Liver (tissue), 9 donors: Measurements from ENCODE around the gene PTMS. TPM values are rescaled to one million over a fixed set of nuclear protein-coding genes. Genes with fewer than 3 reads are reported as not detected.
A peak's percentile ranks its signal among the peaks of the same experiment; 100 is the strongest.

Experiments
- DNase-seq: peaks from one replicate; pipeline ENCODE4 v3.0.0-alpha.2; 2017; ENCODE audit warnings: low spot score
- H3K27ac ChIP-seq, 2 donors: one replicate each; pipeline ENCODE4 v1.7.0; 2013; ENCODE audit warnings: inconsistent platforms in 2 of 2, low read length in 2 of 2, control low read depth in 1 of 2, low read depth in 1 of 2, mild to moderate bottlenecking in 1 of 2
- H3K27me3 ChIP-seq, 4 donors: one replicate each; pipeline versions ENCODE4 v1.6.1 to v1.7.0; 2013; ENCODE audit warnings: low read length in 3 of 4, inconsistent platforms in 1 of 4, mild to moderate bottlenecking in 1 of 4, moderate library complexity in 1 of 4; ENCODE audit not compliant: control insufficient read depth in 4 of 4, insufficient read depth in 4 of 4
- H3K36me3 ChIP-seq, 4 donors: one replicate each; pipeline versions ENCODE4 v1.6.1 to v1.7.0; 2013; ENCODE audit warnings: low read length in 3 of 4, mild to moderate bottlenecking in 3 of 4, low read depth in 1 of 4, moderate library complexity in 1 of 4; ENCODE audit not compliant: control insufficient read depth in 4 of 4, insufficient read depth in 3 of 4
- H3K4me1 ChIP-seq, 4 donors: one replicate each; pipeline versions ENCODE4 v1.6.1 to v1.7.0; 2013; ENCODE audit warnings: low read length in 3 of 4, mild to moderate bottlenecking in 3 of 4, moderate library complexity in 1 of 4; ENCODE audit not compliant: control insufficient read depth in 4 of 4, insufficient read depth in 4 of 4
- H3K4me3 ChIP-seq, 3 donors: one replicate each; pipeline versions ENCODE4 v1.6.1 to v1.7.0; 2013; ENCODE audit warnings: low read length in 3 of 3, control low read depth in 1 of 3, low read depth in 1 of 3, mild to moderate bottlenecking in 1 of 3
- H3K9ac ChIP-seq, 2 donors: one replicate each; pipeline ENCODE4 v1.7.0; 2013; ENCODE audit warnings: low read length in 2 of 2, mild to moderate bottlenecking in 2 of 2, moderate library complexity in 2 of 2, control low read depth in 1 of 2, low read depth in 1 of 2
- H3K9me3 ChIP-seq, 4 donors: one replicate each; pipeline versions ENCODE4 v1.6.1 to v1.7.0; 2013; ENCODE audit warnings: low read length in 3 of 4; ENCODE audit not compliant: control insufficient read depth in 4 of 4
- ATF3 ChIP-seq: IDR thresholded peaks from 2 replicates; pipeline ENCODE4 v1.6.1; 2016; ENCODE audit warnings: antibody characterized with exemption
- EGR1 ChIP-seq, 2 donors: IDR thresholded peaks; 2 replicates each; pipeline ENCODE4 v1.6.1; 2016 to 2018; ENCODE audit warnings: antibody characterized with exemption in 2 of 2, low read depth in 2 of 2
- FOXA1 ChIP-seq: IDR thresholded peaks from 2 replicates; pipeline ENCODE4 v1.6.1; 2016; ENCODE audit warnings: antibody characterized with exemption
- FOXA2 ChIP-seq: IDR thresholded peaks from 2 replicates; pipeline ENCODE4 v1.6.1; 2016; ENCODE audit warnings: antibody characterized with exemption
- HNF4G ChIP-seq: IDR thresholded peaks from 2 replicates; pipeline ENCODE4 v1.6.1; 2016; ENCODE audit warnings: antibody characterized with exemption
- JUND ChIP-seq, 2 donors: IDR thresholded peaks; 2 replicates each; pipeline ENCODE4 v1.6.1; 2016; ENCODE audit warnings: antibody characterized with exemption in 2 of 2
- NR2F2 ChIP-seq: IDR thresholded peaks from 2 replicates; pipeline ENCODE4 v1.6.1; 2016; ENCODE audit warnings: antibody characterized with exemption
- RXRA ChIP-seq, 2 donors: IDR thresholded peaks; 2 replicates each; pipeline ENCODE4 v1.6.1; 2017 to 2018; ENCODE audit warnings: antibody characterized with exemption in 2 of 2, mild to moderate bottlenecking in 1 of 2
- SP1 ChIP-seq: IDR thresholded peaks from 2 replicates; pipeline ENCODE4 v1.6.1; 2018; ENCODE audit warnings: antibody characterized with exemption, mild to moderate bottlenecking
- TAF1 ChIP-seq: conservative IDR thresholded peaks from 2 replicates; pipeline ENCODE4 v1.6.1; 2016; ENCODE audit warnings: antibody characterized with exemption, mild to moderate bottlenecking
- YY1 ChIP-seq: IDR thresholded peaks from 2 replicates; pipeline ENCODE4 v1.6.1; 2016; ENCODE audit warnings: antibody characterized with exemption, mild to moderate bottlenecking
- WGBS: extraction: QIAGEN DNeasy Blood & Tissue Kit; methylation state at CpG from one replicate; pipeline ENCODE4 v1.1.7; 2013; 5-methylcytosine and 5-hydroxymethylcytosine counted together
- polyA plus RNA-seq, 2 donors: library from polyadenylated mRNA; stranded (reverse) in 1 of 2; unstranded in 1 of 2; fragments of 200-250 nt in 1 of 2; fragments of >200 nt in 1 of 2; fragmentation: Nextera tagmentation in 1 of 2; extraction: Ambion mirVana in 1 of 2; gene quantifications; one replicate each; pipeline versions ENCODE4 v1.2.1 to v1.2.3, GENCODE V29; 2013 to 2015
- total RNA-seq, 2 donors: library from RNA; depleted of rRNA; stranded (reverse); fragments of >200 nt; gene quantifications; one replicate each; pipeline ENCODE4 v1.2.3, GENCODE V29; 2014
- TF ChIP-seq, protein P1 (sequence below): IDR thresholded peaks from 2 replicates; pipeline ENCODE4 v1.6.1; 2016; ENCODE audit warnings: antibody characterized with exemption, mild to moderate bottlenecking
- TF ChIP-seq, protein P2 (sequence below): IDR thresholded peaks from 2 replicates; pipeline ENCODE4 v1.6.1; 2016; ENCODE audit warnings: antibody characterized with exemption
- donor health status: healthy.
- donor health status: healthy.
- donor health status: healthy.
- donor health status: healthy.
- donor health status: healthy.

The PTMS gene
- total and polyA plus RNA-seq, 4 donors = 26.3 to 261 (median 104) TPM

DNA sequence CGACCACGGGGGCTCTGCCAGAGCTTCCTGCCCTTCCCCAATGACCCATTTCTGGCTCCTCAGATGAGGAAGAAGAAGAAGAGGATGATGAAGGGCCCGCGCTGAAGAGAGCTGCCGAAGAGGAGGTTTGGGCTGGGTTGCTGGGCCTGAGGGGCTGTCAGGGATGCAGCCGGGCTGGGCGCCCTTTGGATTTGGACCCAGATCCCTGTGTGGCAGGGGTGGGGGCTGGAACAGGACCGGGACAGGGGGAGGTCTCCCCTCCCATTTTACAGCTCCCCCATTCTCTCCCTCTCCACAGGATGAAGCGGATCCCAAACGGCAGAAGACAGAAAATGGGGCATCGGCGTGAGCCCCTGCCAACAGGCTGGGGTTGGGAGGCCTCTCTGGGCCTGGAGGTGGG, 3.9 kb downstream of the PTMS start:
- no peak overlapping the region for H3K9ac ChIP-seq
- peaks cover 12 to 68% (median 41%) of the 10 kb centered on the region in 4 donors for H3K4me1 ChIP-seq
- H3K27me3 ChIP-seq = no peaks in the 10 kb centered on the region
- H3K9me3 ChIP-seq = no peaks in the 10 kb centered on the region
- WGBS = 79% methylated on average over 12 of the region's 12 CpGs
- no peak overlapping the region for H3K4me3 ChIP-seq
- peaks cover 0 to 6% (median 4%) of the 10 kb centered on the region in 4 donors for H3K36me3 ChIP-seq
- TF ChIP-seq NR2F2 = no peak
- no peak for TF ChIP-seq SP1
- TF ChIP-seq YY1 = no peak
- TF ChIP-seq JUND (IDR thresholded peaks at IDR 0.05) = no peak
- DNase-seq = no peak
- H3K27ac ChIP-seq = no peak overlapping the region

- H3K27ac ChIP-seq = peak overlapping the region; percentile 6 to 26
- no peak overlapping the region for H3K9ac ChIP-seq
- no peaks in the 10 kb centered on the region for H3K27me3 ChIP-seq
- H3K4me3 ChIP-seq = no peak overlapping the region
- WGBS = 88% methylated on average over 10 of the region's 10 CpGs
- DNase-seq = no peak
- TF ChIP-seq RXRA (IDR thresholded peaks at IDR 0.05) (no peak), HNF4G (no peak)
- peaks cover 15 to 68% (median 41%) of the 10 kb centered on the region in 4 donors for H3K4me1 ChIP-seq
- no peaks in the 10 kb centered on the region for H3K9me3 ChIP-seq
- peaks cover 0 to 6% (median 4%) of the 10 kb centered on the region in 4 donors for H3K36me3 ChIP-seq
These were observed 4.4 kb downstream of the PTMS start for GRCh38 chr12:6770600-6770999.

GRCh38 chr12:6771091-6771495, 4.9 kb downstream of the PTMS start:
- no peak for DNase-seq
- WGBS = 71% methylated on average over 4 of the region's 4 CpGs
- Histone ChIP-seq H3K4me1 (peaks cover 14 to 68% (median 43%) of the 10 kb centered on the region in 4 donors), H3K36me3 (peaks cover 0 to 8% (median 4%) of the 10 kb centered on the region in 4 donors), H3K27ac (peak overlapping the region; percentile 6 to 26), H3K9me3 (no peaks in the 10 kb centered on the region), H3K27me3 (no peaks in the 10 kb centered on the region), H3K4me3 (no peak overlapping the region), H3K9ac (no peak overlapping the region)
- TF ChIP-seq TAF1 (no peak), FOXA1 (no peak), SP1 (peak; percentile 30)

DNA sequence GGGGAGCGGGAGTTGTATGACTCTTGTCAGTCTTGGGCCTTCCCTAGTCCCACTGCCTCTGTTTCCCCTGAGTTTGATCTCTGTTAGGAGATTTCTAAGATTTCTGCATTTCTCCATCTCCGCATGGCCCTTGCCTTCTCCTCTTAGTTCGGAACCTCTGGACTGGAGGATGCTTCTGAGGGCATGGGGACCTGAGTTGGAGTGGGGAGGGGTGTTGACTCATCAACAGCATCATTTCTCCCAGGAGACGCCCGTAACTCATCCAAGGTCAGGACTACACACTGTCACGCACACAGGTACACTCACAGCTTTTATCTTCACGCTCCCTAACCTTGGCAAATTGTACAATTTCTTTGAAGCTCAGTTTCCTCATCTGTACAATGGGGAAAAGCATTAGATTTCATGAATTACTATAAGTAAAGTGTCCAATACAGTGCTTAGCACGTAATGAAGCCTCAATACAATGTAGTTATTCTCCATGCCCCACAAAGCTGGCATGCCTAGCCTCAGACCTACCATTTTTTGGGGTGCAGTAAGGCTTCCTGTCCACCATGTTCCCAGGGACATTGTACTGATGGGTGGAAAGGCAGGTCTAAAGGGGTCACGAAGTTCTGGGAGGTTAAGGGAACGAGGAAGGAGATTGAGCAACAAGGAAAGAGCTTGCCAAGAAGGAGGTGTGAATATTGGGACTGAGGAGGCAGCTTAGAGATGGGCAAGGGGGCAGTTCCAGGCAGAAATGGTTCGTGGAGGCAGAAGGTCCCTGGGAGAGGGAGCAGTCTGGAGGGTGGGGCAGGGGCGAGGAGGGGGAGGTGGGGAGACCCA, 5.6 kb downstream of the PTMS start:
- Histone ChIP-seq H3K27ac (peak overlapping the region; percentile 26 to 38), H3K9ac (no peak overlapping the region), H3K4me1 (peaks cover 17 to 75% (median 49%) of the 10 kb centered on the region in 4 donors), H3K27me3 (no peaks in the 10 kb centered on the region), H3K9me3 (no peaks in the 10 kb centered on the region), H3K4me3 (no peak overlapping the region), H3K36me3 (peaks cover 0 to 8% (median 4%) of the 10 kb centered on the region in 4 donors)
- 58% methylated on average over 12 of the region's 12 CpGs for WGBS
- TF ChIP-seq EGR1 (IDR thresholded peaks at IDR 0.05; ENCODE audit: low read depth in 2 of 2) (no peak), JUND (IDR thresholded peaks at IDR 0.05) (peak in 1 of 2 donors; percentile 32), ATF3 (no peak), FOXA2 (no peak), YY1 (no peak), NR2F2 (peak; percentile 46), FOXA1 (no peak)
- TF ChIP-seq, protein P1, sequence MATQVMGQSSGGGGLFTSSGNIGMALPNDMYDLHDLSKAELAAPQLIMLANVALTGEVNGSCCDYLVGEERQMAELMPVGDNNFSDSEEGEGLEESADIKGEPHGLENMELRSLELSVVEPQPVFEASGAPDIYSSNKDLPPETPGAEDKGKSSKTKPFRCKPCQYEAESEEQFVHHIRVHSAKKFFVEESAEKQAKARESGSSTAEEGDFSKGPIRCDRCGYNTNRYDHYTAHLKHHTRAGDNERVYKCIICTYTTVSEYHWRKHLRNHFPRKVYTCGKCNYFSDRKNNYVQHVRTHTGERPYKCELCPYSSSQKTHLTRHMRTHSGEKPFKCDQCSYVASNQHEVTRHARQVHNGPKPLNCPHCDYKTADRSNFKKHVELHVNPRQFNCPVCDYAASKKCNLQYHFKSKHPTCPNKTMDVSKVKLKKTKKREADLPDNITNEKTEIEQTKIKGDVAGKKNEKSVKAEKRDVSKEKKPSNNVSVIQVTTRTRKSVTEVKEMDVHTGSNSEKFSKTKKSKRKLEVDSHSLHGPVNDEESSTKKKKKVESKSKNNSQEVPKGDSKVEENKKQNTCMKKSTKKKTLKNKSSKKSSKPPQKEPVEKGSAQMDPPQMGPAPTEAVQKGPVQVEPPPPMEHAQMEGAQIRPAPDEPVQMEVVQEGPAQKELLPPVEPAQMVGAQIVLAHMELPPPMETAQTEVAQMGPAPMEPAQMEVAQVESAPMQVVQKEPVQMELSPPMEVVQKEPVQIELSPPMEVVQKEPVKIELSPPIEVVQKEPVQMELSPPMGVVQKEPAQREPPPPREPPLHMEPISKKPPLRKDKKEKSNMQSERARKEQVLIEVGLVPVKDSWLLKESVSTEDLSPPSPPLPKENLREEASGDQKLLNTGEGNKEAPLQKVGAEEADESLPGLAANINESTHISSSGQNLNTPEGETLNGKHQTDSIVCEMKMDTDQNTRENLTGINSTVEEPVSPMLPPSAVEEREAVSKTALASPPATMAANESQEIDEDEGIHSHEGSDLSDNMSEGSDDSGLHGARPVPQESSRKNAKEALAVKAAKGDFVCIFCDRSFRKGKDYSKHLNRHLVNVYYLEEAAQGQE = no peak
- TF ChIP-seq, protein P2, sequence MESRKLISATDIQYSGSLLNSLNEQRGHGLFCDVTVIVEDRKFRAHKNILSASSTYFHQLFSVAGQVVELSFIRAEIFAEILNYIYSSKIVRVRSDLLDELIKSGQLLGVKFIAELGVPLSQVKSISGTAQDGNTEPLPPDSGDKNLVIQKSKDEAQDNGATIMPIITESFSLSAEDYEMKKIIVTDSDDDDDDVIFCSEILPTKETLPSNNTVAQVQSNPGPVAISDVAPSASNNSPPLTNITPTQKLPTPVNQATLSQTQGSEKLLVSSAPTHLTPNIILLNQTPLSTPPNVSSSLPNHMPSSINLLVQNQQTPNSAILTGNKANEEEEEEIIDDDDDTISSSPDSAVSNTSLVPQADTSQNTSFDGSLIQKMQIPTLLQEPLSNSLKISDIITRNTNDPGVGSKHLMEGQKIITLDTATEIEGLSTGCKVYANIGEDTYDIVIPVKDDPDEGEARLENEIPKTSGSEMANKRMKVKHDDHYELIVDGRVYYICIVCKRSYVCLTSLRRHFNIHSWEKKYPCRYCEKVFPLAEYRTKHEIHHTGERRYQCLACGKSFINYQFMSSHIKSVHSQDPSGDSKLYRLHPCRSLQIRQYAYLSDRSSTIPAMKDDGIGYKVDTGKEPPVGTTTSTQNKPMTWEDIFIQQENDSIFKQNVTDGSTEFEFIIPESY = no peak
- no peak for DNase-seq
